ENCODE measurements around the gene STXBP6. TPM values are rescaled to one million over a fixed set of nuclear protein-coding genes. Genes with fewer than 3 reads are reported as not detected.

Gene STXBP6
- total and polyA plus RNA-seq, 9 donors, result 1.0 to 9.3 (median 5.5) TPM

- no peaks in the 10 kb centered on the region for H3K27me3 ChIP-seq
- no peak for TF ChIP-seq EP300 (IDR thresholded peaks at IDR 0.05)
- TF ChIP-seq, protein P1, sequence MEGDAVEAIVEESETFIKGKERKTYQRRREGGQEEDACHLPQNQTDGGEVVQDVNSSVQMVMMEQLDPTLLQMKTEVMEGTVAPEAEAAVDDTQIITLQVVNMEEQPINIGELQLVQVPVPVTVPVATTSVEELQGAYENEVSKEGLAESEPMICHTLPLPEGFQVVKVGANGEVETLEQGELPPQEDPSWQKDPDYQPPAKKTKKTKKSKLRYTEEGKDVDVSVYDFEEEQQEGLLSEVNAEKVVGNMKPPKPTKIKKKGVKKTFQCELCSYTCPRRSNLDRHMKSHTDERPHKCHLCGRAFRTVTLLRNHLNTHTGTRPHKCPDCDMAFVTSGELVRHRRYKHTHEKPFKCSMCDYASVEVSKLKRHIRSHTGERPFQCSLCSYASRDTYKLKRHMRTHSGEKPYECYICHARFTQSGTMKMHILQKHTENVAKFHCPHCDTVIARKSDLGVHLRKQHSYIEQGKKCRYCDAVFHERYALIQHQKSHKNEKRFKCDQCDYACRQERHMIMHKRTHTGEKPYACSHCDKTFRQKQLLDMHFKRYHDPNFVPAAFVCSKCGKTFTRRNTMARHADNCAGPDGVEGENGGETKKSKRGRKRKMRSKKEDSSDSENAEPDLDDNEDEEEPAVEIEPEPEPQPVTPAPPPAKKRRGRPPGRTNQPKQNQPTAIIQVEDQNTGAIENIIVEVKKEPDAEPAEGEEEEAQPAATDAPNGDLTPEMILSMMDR (IDR thresholded peaks at IDR 0.05), result no peak
- TF ChIP-seq POLR2A (IDR thresholded peaks at IDR 0.05), result no peak
- intact Hi-C loops (cut with DNase I), result no loop called here
- no peak overlapping the region for H3K4me3 ChIP-seq
- no peaks in the 10 kb centered on the region for H3K9me3 ChIP-seq
- 91 to 96% (median 95%) methylated on average over 8 of the region's 8 CpGs for WGBS, 3 donors
- H3K36me3 ChIP-seq, result no peaks in the 10 kb centered on the region
- no peak overlapping the region for H3K27ac ChIP-seq
- H3K4me1 ChIP-seq (ENCODE audit: insufficient read depth), result no peaks in the 10 kb centered on the region
- DNase-seq, result no peak
Measured at GRCh38 chr14:24952851-24953666, 96.9 kb downstream of the STXBP6 start.

DNA sequence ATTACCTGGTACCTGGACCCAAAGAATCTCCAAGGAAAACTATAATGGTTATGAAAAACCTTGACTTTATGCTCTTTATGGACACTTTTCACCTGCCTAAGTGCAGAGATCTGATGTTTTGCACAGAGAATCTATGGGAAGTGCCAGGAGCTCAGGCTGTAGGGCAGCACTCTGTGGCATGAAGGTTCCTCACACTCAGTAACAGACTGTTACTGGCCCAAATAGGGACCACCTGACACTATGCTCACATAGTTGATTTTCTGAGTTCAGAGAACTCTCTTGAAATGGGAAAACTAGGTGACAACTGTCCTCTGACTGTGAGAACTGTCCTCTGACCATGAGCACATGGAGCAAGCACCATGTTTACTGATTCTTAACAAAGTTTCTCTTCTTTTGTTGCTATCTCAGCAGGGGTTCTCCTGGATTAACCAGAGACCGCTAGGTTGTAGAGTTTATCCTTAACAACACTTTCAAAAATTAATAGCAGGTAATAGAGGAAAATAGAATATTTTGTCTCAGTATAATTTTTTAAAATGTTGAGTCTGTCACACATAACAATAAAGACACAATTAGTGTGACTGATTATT lies 101.6 kb downstream of the STXBP6 start:
- no peaks in the 10 kb centered on the region for H3K36me3 ChIP-seq
- intact Hi-C loops (cut with DNase I), result no loop called here
- H3K9me3 ChIP-seq, result no peaks in the 10 kb centered on the region
- TF ChIP-seq POLR2A (IDR thresholded peaks at IDR 0.05), result no peak
- H3K27me3 ChIP-seq, result no peaks in the 10 kb centered on the region
- WGBS, 3 donors, result 91 to 95% (median 95%) methylated on average over 1 of the region's 1 CpG
- no peak overlapping the region for H3K4me3 ChIP-seq
- no peak overlapping the region for H3K27ac ChIP-seq
- DNase-seq, result no peak
- no peaks in the 10 kb centered on the region for H3K4me1 ChIP-seq (ENCODE audit: insufficient read depth)

GRCh38 chr14:24947131-24947530 lies 102.8 kb downstream of the STXBP6 start:
- intact Hi-C loops (cut with DNase I), result no loop called here
- Histone ChIP-seq H3K27ac (no peak overlapping the region), H3K36me3 (no peaks in the 10 kb centered on the region), H3K4me1 (ENCODE audit: insufficient read depth) (no peaks in the 10 kb centered on the region), H3K4me3 (no peak overlapping the region), H3K27me3 (no peaks in the 10 kb centered on the region), H3K9me3 (no peaks in the 10 kb centered on the region)
- 83 to 94% (median 92%) methylated on average over 6 of the region's 6 CpGs for WGBS, 3 donors
- TF ChIP-seq POLR2A (IDR thresholded peaks at IDR 0.05), result no peak
- TF ChIP-seq, protein P1 (IDR thresholded peaks at IDR 0.05), result no peak
- no peak for TF ChIP-seq EP300 (IDR thresholded peaks at IDR 0.05)
- no peak for DNase-seq

- Histone ChIP-seq H3K4me3 (no peak overlapping the region), H3K27me3 (no peaks in the 10 kb centered on the region), H3K36me3 (no peaks in the 10 kb centered on the region), H3K4me1 (ENCODE audit: insufficient read depth) (no peaks in the 10 kb centered on the region), H3K27ac (no peak overlapping the region), H3K9me3 (no peaks in the 10 kb centered on the region)
- intact Hi-C loops (cut with DNase I), result no loop called here
- TF ChIP-seq, protein P1 (IDR thresholded peaks at IDR 0.05), result no peak
- TF ChIP-seq POLR2A (IDR thresholded peaks at IDR 0.05) (no peak), EP300 (IDR thresholded peaks at IDR 0.05) (no peak)
- DNase-seq, result no peak
- WGBS, 3 donors, result 49 to 66% (median 59%) methylated on average over 2 of the region's 2 CpGs
Measured at GRCh38 chr14:24944800-24945199, 105.1 kb downstream of the STXBP6 start.

DNA sequence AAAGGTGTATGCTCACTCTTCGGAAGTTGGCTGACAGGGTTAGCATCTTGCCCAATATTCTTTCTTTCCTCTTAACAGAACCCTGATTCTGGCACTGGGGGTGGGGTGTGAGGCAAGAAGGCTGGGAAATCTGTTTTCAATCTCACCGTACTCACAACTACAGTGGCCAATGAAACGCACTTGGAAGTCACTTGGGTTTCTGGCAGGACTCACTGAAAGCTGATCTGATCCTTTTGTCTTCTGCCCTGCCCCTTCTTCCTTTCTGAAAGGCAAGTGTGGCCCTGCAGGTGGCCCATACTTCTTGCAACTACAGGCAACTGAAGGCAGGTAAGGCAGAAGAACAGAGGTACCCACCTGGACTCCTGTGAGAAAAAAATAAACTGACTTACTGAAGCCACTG lies 106.9 kb downstream of the STXBP6 start:
- DNase-seq, result no peak
- no peaks in the 10 kb centered on the region for H3K9me3 ChIP-seq
- H3K4me1 ChIP-seq (ENCODE audit: insufficient read depth), result no peaks in the 10 kb centered on the region
- no peak for TF ChIP-seq EP300 (IDR thresholded peaks at IDR 0.05)
- no peak for TF ChIP-seq POLR2A (IDR thresholded peaks at IDR 0.05)
- TF ChIP-seq, protein P1 (IDR thresholded peaks at IDR 0.05), result no peak
- no peak overlapping the region for H3K27ac ChIP-seq
- H3K36me3 ChIP-seq, result no peaks in the 10 kb centered on the region
- no peaks in the 10 kb centered on the region for H3K27me3 ChIP-seq
- H3K4me3 ChIP-seq, result no peak overlapping the region
- 47 to 61% (median 60%) methylated on average over 3 of the region's 3 CpGs for WGBS, 3 donors
- intact Hi-C loops (cut with DNase I), result no loop called here
